Activated CD8-positive, alpha-beta memory T cell treated with anti-CD3 and anti-CD28 coated beads for 1 hour (primary cell): Measurements from ENCODE around the gene KRT6B.
"Not testable (repeated sequence)": the region's sequence is repeated elsewhere in the genome, so short reads cannot be mapped to it uniquely, and the experiment has no call there.

Experiments used
- DNase-seq, 2 donors: peaks; one replicate each; pipeline ENCODE4 v3.0.0-alpha.2; 2020; ENCODE audit warnings: low read depth in 1 of 2; ENCODE audit errors: extremely low read depth in 1 of 2

KRT6B gene

DNA sequence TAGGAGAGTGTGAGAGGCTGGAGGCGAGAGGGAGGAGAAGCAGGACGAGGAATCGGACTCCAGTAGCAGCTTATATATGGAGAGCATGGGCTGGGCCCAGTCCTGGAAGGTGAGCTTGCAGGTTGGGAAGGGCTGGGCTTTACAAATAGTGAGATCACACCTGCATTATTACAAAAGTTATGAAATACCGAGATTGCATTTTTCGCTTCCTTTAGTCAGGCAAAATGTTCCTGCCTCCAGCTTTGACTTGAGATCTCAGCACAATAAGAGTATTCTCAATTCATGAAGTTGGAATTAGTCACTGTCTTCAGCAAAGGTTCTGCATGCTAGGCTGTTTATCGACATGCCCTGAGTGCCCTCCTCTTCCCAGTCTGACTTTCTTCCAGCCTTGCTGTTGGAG is at the start of gene KRT6B:
Gene KRT6B (minus strand): TSS at position 46 of the 400 bp plus-strand sequence. CDS start 68 bp downstream, outside the sequence.
- DNase-seq, result no peak

DNA sequence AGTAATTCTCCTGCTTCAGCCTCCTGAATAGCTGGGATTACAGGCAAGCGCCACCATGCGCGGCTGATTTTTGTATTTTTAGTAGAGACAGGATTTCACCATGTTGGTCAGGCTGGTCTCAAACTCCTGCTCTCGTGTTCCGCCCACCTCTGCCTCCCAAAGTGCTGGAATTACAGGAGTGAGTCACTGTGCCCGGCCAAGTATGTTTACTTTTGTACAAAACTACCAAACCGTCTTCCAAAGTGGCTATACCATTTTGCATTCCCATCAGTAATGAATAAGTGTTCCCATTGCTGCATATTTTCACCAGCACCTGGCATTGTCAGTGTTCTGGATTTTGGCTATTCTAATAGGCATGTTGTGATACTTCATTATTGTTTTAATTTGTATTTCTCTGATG is 49.5 kb upstream of the KRT6B start:
- DNase-seq, result no peak

DNA sequence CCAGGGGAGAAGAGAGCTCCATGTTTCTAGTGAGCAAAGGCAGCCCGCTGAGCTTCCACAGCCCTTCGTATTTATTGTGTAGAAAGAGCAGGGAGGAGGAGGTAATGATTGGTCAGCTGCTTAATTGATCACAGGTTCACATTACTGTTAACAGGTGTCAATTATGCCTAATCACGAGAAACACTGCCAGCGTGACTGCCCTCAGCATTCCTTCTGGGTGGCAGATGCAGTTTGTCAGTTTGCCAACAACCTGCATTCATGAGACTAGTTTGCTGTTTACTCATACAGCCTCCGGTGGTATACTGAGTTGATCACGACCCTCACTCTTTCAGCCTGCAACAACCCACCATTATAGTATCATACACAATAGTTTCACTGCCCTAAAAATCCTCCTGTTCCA is 48.6 kb upstream of the KRT6B start:
- not testable (repeated sequence) for DNase-seq

DNA sequence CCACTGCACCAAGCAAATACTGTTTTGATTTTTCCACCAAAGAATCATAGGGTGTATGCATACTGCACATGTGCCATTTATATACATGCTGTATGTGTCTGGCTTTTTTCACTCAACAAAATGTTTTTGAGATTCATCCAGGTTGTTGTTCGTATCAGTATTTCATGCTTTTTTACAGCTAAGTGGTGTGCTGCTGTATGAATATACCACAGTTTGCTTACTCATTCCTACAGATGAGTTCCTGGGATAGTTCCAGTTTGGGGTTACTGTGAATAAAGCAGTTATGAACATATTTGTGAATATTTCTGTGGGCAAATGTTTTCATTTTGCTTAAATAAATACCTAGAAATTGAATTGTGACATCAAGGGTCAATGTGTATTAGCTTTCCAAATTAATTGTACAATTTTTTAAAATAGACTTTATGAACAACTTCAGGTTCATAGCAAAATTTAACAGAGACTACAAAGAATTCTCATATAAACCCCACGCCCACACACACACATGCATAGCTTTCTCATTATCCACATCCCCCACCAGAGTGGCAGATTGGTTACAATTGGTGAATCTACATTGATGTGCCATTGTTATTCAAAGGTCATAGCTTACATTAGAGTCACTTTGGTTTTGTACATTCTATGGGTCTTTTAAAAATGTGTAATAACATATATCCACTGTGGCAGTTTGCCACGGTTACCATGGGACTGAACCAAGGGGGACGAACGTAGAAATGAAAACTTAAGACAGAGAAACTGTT is 48.0 kb upstream of the KRT6B start:
- no peak for DNase-seq

DNA sequence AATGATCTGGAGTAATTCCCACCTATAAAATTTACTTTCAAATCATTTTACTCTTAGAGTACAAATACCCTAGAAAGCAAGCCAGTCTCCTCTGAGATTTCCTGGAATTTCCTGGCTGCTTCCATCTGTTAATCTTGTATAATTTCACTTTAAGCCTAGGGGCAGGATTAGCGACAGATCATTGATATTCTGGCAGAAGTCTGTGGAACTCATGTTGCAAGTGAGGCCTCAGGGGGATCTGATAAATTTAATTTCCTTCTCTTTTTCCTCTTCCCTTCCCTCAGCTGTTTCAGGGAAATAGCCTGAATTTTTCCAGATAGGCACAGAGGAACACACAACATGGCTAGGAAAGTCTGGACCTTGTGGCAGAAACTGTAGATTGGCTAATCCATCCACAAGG is 47.0 kb upstream of the KRT6B start:
- no peak for DNase-seq

DNA sequence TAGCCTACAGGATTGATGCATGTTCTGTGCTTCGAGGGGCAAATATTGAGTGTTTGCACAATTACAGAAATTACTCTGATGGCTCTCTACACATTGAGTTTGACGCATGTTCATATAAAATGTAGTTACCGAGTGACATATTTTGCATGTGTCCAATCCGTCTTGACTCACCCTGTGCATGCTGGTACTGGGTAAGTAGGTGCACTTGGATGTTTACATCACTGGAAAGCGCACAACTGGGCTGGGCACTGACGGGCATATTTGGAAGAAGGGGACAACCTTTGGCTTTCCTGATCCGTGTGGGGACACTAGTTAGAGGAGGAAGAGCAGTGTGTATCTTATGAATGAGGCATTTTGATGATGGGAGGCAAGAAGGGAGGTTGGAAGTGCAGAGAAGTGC is 46.0 kb upstream of the KRT6B start:
- DNase-seq, result no peak

DNA sequence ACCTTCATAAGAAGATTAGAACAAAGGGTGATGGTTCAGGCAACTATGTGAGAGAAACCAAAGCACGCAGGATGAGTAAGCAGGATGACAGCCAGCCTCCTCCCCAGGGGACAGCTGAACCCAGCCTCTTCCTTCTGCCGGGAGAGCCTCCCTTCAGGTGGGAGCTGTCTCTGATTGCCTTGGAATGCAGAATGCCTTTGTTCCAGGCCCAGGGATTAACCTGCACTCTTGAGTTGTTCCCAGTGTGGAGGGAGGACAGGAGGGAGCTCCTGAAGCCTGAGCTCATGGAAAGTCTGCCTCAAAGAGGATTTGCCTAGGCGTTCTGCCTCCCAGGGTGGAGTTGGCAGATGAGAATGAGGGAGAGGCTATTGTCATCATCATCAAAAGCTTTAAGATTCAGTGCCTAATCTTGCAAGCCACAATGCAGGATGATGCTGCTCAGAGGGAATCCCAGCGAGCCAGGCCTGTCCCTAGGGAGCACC is 44.7 kb upstream of the KRT6B start:
- no peak for DNase-seq

DNA sequence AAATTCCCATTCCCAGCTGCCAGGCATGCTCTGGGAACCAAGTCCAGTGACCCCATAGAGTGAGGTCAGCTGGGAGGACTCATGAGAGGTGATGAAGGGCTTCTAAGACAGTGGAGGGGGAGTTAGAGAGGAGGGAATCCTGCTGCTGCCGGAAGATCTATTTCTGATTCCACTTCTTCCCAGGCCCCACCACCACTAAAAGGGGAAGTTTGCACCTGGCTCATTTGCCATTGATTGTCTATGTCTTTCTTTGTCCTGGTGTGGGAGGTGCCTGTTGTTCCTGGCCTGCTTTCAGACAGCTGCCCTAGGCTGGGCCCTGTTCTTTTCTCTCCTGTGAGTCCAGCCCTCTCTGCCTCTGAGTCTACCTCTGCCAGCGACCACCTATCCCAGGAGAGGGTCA is 44.1 kb upstream of the KRT6B start:
- DNase-seq, result no peak

DNA sequence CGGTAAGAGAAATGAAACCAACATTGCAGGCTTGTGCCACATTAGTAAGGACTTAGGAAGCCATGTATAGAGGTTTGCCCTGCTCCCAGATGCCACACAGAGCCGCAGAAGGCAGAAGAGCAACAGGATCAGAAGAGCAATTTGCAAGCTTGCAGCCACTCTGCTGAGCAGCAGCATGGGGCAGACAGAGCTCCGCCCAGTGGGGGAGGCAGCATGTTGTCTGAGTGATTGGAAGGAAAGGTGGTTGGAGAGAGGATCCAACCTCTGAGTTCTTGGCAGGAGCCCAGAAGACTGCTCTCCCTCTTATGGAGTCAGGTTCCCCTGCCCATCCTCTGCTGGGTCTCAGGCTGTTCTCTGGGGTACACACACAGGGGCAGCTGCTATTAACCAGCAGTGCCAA is 43.4 kb upstream of the KRT6B start:
- no peak for DNase-seq

DNA sequence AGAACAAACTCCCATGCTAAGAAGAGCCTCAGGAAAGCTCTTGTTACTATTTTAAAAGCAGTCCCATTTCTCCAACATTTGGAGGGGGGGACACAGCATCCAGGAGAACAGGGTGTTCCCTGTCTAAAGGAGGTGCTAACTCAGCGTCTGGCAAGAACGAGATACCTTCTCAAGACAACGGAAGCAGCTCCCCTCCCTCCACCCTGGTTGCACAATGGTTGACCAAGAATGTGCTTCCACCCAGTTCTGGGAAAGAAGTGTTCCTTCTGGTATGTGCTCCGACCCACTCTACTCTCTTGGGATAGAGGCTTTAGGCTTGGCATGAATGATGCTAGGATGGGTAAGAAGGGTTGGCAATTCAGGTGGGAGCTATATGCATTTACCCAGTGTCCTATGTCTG is 42.6 kb upstream of the KRT6B start:
- DNase-seq, result no peak

DNA sequence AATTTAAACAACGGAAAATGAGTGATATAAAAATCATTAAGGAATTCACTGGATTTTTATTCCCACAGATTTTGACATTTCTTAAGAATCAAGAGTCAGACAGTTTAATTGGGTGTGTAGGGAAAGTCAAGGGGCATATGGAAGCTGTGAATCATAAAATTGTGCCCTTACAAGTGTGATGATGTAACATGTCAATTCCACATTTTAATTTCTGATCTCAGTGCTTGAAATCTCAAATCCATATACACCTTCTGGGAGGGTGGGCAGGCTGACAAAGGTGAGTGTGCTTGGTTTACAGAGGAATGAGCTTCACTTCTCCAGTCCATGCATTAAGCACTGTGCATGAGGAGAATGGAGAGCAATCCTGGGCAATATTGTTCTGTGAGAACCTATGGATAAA is 42.2 kb upstream of the KRT6B start:
- no peak for DNase-seq

DNA sequence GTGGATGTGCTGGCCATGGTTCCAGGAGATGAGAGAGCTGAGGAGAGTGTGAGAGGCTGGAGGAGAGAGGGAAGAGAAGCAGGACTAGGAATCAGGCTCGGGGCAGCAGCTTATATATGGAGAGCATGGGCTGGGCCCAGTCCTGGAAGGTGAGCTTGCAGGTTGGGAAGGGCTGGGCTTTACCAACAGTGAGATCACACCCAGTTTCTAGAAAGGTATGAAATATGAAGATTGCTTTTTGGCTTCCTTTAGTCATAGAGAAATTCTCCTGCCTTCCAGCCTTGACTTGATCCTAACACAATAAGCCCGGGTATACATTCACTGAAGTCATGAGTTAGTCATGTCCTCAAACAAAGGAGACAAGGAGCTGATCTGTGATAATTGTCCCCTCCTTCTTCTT is 41.2 kb upstream of the KRT6B start, which contains the start of gene KRT6A:
Gene KRT6A (minus strand): TSS at position 86 of the 400 bp plus-strand sequence. CDS start 69 bp downstream, at position 17.
- DNase-seq, result no peak

DNA sequence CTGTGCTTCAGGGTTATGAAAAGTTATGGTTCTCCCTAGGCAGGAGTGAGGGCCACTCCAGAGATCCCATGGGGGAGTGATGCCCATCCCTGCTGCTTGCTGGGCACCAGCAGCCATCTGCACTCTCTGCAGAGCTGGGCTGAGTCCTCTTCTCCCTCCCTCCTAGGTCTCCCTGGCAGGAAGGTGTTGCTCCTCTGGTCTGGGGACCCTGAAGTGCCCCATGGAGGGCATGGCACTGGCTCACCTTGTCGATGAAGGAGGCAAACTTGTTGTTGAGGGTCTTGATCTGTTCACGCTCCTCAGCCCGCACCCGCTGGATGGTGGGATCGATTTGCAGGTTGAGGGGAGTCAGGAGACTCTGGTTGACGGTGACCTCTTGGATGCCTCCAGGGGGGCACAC is 40.5 kb upstream of the KRT6B start:
- DNase-seq, result not testable (repeated sequence)

DNA sequence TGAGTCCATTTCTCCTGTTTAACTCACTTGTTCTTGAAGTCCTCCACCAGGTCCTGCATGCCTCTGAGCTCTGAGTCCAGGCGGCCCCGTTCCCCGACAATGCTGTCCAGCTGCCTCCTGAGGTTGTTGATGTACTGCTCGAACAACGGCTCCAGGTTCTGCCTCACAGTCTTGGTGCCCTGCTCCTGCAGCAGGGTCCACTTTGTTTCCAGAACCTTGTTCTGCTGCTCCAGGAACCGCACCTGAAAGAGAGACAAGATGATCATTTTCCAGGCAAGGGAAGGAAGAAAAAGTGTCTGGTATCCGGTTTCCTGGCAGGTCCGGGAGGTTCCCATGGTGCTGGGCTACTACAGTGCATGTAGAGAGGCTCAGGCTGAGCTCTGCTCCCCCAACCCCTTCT is 39.5 kb upstream of the KRT6B start:
- not testable (repeated sequence) for DNase-seq

DNA sequence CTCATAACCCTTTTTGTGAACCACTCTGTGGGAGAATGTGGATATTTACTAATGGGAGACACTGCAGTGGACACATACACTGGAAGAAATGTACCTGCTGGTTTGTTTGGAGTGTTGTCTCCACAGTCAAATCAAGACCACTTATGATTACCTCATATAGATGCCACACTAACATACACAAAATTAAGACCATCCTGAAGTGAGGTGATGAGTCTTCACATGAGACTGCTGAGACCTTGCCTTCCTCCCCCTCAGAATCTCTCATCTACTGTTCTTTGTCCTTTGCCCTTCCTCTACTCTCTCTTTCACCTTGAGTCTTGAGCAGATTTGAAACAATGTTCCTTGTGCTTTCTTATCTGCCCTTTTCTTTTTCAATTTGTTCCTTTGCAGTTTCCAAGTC is 36.8 kb upstream of the KRT6B start:
- no peak for DNase-seq

DNA sequence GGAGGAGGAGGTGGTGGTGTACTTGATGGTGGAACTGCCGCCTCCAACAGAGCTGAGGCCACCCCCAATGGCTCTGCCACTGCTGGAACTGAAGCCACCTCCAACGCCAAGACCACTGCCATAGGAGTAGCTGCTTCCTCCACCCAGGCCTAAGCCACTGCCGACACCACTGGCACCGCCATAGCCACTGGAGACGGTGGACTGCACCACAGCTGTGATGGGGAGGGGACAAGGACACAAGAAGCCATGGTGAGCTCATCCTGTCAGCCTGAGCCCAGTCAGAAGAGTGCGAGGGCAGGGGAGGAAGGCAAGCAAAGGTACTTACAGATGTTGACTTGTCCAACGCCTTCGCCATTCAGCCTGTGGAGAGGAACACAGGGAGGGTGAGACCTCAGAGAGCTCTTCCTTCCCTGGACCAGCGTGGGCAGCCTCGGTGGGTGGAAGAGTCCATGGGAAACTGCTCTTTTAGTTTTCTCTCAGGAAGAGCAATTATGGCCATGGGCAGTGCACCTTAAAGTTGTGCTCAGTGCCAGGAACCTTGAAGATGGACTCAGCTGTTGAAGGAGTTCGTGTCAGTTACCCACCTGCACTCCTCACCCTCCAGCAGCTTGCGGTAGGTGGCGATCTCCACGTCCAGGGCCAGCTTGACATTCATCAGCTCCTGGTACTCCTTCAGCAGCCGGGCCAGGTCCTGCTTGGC is 35.9 kb upstream of the KRT6B start:
- DNase-seq, result not testable (repeated sequence)

DNA sequence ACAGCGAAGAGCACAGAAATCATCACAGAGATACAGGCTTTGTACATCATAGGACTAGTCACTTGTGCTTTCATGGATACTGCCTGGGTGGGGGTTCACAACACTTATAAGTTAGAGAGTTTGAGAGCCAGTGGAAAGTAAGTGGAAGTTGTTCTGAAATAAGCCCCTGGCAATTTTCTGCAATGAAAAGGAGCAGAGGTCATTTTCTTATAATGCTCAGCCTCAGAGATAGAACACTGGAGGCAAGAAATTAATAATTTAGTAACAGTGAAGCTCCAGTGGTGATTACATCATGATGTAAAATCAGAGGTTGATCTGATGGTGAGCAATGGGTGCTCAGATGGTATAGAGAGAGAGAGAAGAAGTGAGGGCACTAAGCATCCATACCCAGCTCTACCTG is 35.3 kb upstream of the KRT6B start:
- no peak for DNase-seq

DNA sequence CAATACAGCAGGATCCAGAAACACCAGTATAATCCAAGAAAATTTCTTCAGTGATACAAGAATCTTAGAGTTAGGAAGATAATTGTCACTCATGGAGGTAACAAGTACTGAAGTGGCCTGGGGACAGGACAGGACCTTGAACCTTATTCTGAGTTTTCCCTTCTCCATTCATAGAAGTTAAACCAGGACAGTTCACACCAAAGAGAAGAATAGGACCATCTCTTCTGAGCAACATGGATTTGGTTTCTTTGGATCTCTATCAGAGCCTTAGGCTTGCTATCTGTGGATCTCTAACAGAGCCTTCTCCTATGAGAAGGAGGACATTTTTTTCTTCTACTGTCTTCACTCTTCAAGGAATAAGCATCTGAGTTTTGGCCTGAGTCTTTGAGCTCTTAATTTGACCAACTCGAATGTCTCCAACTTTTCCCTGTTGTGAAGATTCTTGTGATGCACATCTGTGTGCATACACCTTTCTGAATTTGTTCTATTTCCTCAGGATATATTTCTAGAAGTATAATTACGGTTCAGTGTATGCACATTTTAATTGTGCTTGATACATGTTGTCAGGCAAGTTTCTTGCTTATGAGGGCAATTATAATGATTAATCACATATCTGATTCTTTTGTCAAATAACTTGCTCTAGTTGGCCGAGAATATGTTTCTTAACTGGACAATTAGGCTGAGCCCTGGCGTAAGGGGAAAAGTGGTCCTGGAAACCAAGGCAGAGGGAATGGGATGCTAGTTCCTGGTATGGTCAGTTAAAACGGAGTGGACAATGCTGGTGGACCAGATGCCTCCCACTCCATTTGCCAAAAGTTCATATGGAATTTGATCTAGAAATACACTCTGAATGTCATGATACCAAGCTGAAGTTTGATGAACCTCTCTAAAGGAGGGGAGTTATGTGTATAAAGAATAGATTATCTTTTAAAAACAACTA is 34.5 kb upstream of the KRT6B start:
- DNase-seq, result no peak

DNA sequence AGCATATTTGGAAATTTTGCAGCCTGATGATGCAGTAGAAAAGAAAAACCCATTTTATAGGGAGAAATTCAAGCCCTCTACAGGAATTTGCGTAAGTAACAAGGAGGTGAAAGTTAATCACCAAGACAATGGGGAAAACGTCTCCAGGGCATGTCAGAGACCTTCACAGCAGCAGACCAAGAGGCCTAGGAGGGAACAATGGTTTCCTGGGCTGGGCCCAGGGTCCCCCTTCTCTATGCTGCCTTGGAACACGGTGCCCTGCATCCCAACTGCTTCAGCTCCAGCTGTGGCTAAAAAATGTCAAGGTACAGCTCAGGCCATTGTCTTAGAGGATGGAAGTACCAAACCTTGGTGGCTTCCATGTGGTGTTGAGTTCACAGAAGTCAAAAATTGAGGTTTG is 28.1 kb upstream of the KRT6B start:
- no peak for DNase-seq

DNA sequence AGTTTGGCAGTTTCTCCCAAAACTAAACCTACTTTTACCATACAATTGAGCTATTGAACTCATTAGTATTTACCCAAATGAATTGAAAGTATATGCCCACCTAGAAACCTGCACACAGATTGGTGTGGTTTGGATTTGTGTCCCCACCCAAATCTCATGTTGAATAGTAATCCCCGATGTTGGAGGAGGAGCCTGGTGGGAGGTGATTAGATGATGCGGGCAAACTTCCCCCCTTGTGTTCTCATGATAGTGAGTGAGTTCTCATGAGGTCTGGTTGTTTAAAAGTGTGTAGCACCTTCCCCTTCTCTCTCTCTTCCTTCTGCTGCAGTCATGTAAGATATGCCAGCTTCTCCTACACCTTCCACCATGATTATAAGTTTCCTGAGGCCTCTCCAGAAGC is 25.7 kb upstream of the KRT6B start:
- no peak for DNase-seq

DNA sequence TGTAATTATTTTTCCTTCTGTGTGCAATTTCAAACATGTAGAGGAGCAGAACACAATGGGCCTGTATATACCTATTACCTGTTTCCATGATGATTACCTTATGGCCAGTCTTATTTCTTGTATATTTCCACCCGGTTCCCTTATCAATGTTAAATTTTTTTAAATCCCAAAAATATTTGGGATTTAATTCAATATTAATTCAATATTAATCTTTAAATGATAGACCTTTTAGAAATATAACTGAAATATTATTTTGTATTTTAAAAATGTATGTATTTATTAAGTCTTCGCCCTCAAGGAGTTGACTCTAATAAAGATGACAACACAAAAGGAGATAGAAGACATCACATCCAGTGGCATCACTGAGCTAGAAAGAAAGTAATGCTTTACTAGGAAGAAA is 22.3 kb upstream of the KRT6B start:
- no peak for DNase-seq
